Bronchus fibroblast of lung (primary cell): Measurements from ENCODE around the gene MYADM. TPM values are rescaled to one million over a fixed set of nuclear protein-coding genes. Genes with fewer than 3 reads are reported as not detected.

Experiments used
- total RNA-seq: library from RNA; depleted of rRNA; stranded (reverse); fragments of >200 nt; gene quantifications from 2 replicates; pipeline ENCODE4 v1.2.3, GENCODE V29; 2015

MYADM gene, protein sequence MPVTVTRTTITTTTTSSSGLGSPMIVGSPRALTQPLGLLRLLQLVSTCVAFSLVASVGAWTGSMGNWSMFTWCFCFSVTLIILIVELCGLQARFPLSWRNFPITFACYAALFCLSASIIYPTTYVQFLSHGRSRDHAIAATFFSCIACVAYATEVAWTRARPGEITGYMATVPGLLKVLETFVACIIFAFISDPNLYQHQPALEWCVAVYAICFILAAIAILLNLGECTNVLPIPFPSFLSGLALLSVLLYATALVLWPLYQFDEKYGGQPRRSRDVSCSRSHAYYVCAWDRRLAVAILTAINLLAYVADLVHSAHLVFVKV
- 60.9 and 66.4 TPM in 2 replicates for total RNA-seq

DNA sequence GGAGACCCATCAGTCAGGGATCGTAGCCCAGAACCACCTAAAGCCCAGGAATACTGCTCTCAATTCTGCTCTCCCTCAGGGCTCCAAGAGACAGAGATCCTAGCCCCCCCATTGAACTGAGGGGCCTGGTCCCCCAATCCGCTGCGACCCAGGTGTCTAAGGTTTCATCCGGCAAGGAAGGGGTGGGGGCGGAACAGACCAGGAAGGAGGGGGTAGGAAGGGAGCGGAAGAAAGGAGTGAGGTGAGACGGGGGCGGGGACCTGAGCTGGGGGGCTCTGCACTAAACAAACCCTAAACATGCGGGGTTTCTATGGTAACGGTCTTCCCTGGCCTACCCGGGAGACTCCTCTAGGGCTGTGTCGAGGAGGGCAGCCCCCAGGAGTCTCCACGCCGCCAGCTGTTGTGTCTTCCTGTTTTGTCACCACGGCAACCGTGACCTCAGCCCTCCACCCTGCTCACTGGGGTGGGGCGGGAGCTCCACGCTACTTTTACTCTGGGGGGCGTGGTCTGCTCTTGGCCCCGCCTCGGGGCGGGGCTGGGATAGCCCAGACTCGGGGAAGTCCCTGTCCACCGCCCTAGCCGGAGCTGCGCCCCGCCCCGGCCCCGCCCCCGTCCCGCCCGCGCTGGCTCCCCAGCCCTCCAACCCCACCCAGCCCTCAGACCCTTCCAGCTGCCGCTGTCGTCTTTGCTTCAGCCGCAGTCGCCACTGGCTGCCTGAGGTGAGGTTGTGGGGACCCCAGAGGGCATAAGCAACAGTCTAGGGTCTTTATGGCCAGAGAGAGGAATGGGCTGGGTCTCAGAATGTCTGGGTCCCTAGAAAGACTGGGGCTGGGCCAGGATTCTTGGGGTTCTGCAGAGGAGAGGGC lies at the start of gene MYADM:
TSS of gene MYADM (plus strand) at position 659 of the 866 bp plus-strand sequence. CDS start 5,647 bp downstream, outside the sequence.

DNA sequence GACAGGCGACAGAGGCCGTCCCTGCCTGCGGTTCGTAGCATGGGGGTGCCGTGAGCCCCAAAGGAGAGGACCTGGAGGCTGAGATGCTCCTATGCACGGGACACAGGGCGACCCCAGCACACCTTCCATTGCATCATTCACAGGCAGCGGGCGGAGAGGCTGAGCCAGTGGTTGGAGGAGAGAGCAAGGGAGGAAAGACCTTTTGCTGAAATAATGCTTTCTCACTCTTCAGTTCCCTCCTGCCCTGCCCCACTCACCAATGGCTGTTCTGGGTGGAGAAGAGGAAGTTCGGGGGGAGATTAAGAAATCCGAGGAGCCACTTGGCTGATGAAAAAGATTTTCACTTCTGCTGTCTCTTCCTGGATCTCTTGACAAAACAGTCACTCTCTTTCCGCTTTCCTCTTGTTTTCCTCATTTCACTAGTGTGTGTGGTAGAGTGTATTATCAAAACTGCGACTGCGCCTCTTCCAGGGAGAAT lies 43.5 kb upstream of the MYADM start, which contains the start of gene NLRP12:
TSS of gene NLRP12 (minus strand) at position 181 of the 478 bp plus-strand sequence. CDS start at position 41, 140 bp downstream.

DNA sequence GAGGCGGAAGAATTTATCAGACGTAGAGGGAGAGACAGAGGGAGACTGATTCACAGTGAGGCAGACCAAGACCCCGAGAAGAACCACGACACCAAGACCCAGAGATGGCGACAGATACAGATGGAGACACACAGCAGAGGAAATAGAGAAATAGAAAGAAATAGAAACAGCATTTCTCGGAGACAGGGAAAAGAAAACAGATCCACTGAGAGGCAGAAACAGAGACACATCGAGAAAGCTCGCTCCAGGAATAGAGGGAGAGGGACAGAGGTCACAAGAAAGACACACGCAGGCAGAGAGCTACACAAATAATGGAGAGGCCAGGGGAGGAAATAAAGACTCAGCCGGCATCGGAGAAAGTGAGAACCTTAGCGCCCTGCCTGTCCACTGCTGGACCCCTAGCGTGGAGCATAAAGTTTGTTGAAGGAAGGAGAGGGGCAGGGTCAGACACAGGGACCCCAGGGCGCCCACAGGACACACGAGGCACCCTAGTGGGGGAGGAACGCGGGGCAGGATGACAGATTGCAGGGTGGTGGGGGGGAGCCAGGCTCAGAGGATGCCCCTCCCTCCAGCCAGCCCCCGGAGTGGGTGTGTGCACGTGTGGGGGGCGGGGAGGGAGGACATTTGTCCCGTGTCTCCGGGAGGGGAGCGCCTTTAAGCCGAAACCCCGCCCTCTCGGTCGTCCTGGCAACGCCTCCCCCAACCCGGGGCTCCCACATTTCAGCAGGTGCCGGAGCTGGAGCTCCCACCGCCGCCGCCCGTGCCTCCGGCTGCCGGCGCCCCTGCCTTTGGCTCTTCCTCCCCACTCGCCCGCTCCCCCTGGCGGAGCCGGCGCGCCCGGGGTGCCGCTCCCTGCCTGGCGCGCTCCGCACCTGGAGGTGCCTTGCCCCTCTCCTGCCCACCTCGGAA lies 14.1 kb downstream of the MYADM start, which contains the start of gene PRKCG:
TSS of gene PRKCG (plus strand) at position 716 of the 909 bp plus-strand sequence. CDS start 298 bp downstream, outside the sequence.

DNA sequence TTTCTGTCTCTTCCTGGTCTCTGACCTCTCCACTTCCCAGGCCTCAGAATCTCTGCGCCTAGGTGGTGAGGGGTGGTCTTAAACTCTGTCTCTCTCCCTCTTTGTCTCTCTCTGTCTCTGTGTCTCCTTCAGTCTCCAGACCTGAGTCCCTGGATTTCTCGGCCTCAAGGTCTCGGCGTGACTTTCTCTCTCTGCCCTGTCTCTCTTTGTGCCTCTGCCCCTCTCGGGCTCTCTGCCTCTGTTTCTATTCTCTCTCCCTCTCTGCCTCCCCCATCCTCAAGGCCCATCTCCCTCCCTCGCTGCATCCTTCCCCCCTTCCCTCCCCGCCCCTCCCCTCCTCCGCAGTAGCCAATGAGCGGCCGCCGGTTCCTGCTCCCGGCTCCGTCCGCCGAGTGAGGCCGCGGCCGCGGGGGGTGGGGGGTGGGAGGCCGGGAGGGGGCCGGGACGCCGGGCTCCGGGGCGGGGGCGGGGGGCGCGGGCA lies 41.3 kb downstream of the MYADM start, which contains the start of gene CACNG7:
TSS of gene CACNG7 (plus strand) at position 344 of the 481 bp plus-strand sequence. CDS start 3,554 bp downstream, outside the sequence.

Other genes starting within 250 kb of the MYADM start
- not detected in 2 replicates for gene DPRX, start 235.9 kb upstream of the MYADM start, total RNA-seq
- gene NLRP12, start 43.6 kb upstream of the MYADM start, total RNA-seq: not detected in 2 replicates
- gene PRKCG, start 14.3 kb downstream of the MYADM start, total RNA-seq: not detected in 2 replicates
- gene CACNG7, start 41.4 kb downstream of the MYADM start, total RNA-seq: 0.17 and 0.74 TPM in 2 replicates
- gene CACNG8, start 95.1 kb downstream of the MYADM start, total RNA-seq: under 0.01 TPM in 1 of 2 replicates, not detected in the other
- not detected in 2 replicates for gene CACNG6, start 123.8 kb downstream of the MYADM start, total RNA-seq
- gene VSTM1, start 196.0 kb downstream of the MYADM start, total RNA-seq: not detected in 2 replicates
- gene TARM1, start 213.5 kb downstream of the MYADM start, total RNA-seq: not detected in 2 replicates
- gene OSCAR, start 232.9 kb downstream of the MYADM start, total RNA-seq: under 0.01 TPM in 1 of 2 replicates, not detected in the other
- 35.5 and 59.8 TPM in 2 replicates for gene NDUFA3, start 235.0 kb downstream of the MYADM start, total RNA-seq
- gene TFPT, start 247.8 kb downstream of the MYADM start, total RNA-seq: 21.9 and 22.0 TPM in 2 replicates
- 72.0 and 83.4 TPM in 2 replicates for gene PRPF31, start 247.9 kb downstream of the MYADM start, total RNA-seq